GM12874 (cell line): ENCODE measurements around the gene ADAMTS12.

Source experiments
- CTCF ChIP-seq: IDR thresholded peaks from 2 replicates; pipeline ENCODE4 v1.5.1; 2011; ENCODE audit warnings: low read depth, mild to moderate bottlenecking, control low read depth, low read length, moderate library complexity; ENCODE audit not compliant: insufficient read depth

The ADAMTS12 gene

GRCh38 chr5:33837301-33837700 is 54.5 kb downstream of the ADAMTS12 start:
- no peak for TF ChIP-seq CTCF

- TF ChIP-seq CTCF, result no peak
These were observed 57.5 kb downstream of the ADAMTS12 start for GRCh38 chr5:33834334-33834733.

- no peak for TF ChIP-seq CTCF
These were observed 58.6 kb downstream of the ADAMTS12 start for GRCh38 chr5:33833237-33833575.

- no peak for TF ChIP-seq CTCF
These were observed 59.2 kb downstream of the ADAMTS12 start for GRCh38 chr5:33832404-33833236.

GRCh38 chr5:33831041-33831440 is 60.7 kb downstream of the ADAMTS12 start:
- no peak for TF ChIP-seq CTCF

GRCh38 chr5:33829430-33829829 is 62.4 kb downstream of the ADAMTS12 start:
- TF ChIP-seq CTCF, result no peak

- no peak for TF ChIP-seq CTCF
These were observed 63.0 kb downstream of the ADAMTS12 start for GRCh38 chr5:33828626-33829308.
